WI38 (cell line): Measurements from ENCODE around the gene CADM1.

Experiments
- H3K4me3 ChIP-seq: 2 replicates; pipeline ENCODE4 v1.5.1; 2011; ENCODE audit warnings: low read depth, mild to moderate bottlenecking, control low read depth, low read length
- CTCF ChIP-seq: IDR thresholded peaks from 2 replicates; pipeline ENCODE4 v1.5.1; 2012; ENCODE audit warnings: low read depth, mild to moderate bottlenecking, control low read depth, low read length

Gene CADM1

GRCh38 chr11:115504276-115505158, at the start of gene CADM1:
TSS of gene CADM1 (minus strand) at chr11:115504415.
- peak within 1 kb of the TSS; percentile 70 for H3K4me3 ChIP-seq
- TF ChIP-seq CTCF = peak; percentile 57

GRCh38 chr11:115552773-115553438, 48.7 kb upstream of the CADM1 start:
- TF ChIP-seq CTCF = no peak
- no peak overlapping the region for H3K4me3 ChIP-seq

GRCh38 chr11:115552151-115552772, 48.0 kb upstream of the CADM1 start:
- no peak for TF ChIP-seq CTCF
- no peak overlapping the region for H3K4me3 ChIP-seq

GRCh38 chr11:115550291-115551059, 46.3 kb upstream of the CADM1 start:
- TF ChIP-seq CTCF = no peak
- H3K4me3 ChIP-seq = no peak overlapping the region

GRCh38 chr11:115548878-115549528, 44.8 kb upstream of the CADM1 start:
- no peak overlapping the region for H3K4me3 ChIP-seq
- no peak for TF ChIP-seq CTCF

- no peak for TF ChIP-seq CTCF
- no peak overlapping the region for H3K4me3 ChIP-seq
Measured at GRCh38 chr11:115545581-115546210, 41.5 kb upstream of the CADM1 start.
